DMS114 treated with DMSO at 0.1 percent for 48 hours (cell line): ENCODE results near the gene KDM8.

Source experiments
- DNase-seq: peaks from one replicate; lab custom pipeline; 2025; ENCODE audit not compliant: unreplicated experiment; lab: John Stamatoyannopoulos, UW

Gene KDM8

DNA sequence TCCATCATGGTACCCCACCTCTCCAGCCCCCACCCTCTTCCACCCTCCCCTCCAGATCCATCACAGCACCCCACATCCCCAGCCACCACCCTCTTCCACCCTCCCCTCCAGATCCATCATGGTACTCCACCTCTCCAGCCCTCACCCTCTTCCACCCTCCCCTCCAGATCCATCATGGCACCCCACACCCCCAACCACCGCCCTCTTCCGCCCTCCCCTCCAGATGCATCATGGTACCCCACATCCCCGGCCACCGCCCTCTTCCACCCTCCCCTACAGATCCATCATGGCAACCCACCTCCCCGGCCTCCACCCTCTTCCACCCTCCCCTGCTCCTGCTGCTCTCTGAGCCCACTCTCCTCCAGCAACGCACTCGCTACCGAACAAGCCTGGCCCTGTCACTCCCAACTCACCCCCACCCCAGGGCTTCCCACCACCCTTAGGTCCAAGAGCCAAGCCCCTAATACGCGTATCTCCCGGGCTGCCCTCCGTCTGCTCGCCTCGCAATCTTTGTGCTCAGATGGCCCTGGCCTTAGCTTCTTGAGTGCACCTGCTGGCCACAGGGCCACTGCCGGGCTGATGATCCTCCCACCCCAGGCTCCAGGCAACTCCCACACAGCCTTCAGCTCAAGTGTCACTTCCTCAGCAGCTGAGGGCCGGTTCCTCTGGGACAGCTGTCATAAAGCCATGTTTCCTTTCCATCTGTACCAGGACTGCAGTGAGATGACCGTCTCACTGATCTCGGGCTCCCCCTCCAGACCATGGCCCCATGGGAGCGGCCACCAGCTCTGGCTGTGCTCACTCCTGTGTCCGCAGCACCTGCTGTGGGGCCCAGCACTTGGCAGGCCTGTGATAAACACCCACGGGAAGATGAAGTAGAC, 25.5 kb downstream of the KDM8 start:
- no peak for DNase-seq

DNA sequence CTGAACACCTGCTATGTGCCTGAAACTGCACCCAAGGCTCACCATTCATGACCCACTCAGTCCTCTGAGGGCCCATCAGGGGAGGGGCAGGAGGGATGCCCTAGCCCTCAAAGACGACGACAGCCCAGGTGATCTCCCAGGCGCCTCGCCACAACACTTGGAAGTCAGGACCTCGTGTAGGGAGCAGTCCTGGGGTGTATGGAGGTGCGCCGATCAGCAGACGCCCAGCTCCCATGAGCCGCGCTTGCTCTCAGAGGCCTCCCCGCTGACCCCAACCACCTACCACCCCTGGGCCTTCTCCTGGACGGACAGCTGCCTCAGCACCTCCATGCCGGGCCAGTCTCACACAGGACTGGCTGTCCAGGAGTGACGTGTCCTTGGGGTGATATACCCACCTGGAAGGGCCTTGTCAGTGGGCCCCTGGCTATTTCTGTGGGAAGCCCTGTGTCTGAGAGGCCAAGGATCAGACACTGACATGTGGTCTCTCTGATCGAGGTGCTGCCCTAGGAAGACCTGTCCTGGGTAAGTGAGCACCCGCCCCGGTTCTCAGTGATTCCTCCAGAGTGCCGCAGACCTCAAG, 26.7 kb downstream of the KDM8 start:
- no peak for DNase-seq

DNA sequence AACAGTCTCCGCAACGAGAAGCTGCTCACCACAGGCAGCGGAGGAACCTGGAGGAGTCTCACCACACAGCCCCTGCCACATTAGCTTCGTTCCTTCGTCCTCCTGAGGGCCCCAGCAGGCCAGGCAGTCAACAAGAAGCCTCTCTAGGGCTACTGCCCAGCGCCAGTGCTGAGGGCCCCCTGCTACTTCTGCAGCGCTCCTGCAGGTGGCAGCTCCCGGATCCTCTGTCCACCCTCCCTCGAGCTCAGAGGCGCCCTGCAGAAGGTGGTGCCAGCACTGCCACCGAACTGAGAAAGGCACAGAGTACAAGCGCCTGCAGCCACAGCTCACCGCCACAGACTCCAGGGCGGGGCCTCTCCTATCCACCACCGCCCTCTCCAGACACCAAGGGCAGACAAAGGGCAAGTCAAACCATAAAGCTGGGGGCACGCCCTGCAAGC, 27.3 kb downstream of the KDM8 start:
- DNase-seq: no peak

DNA sequence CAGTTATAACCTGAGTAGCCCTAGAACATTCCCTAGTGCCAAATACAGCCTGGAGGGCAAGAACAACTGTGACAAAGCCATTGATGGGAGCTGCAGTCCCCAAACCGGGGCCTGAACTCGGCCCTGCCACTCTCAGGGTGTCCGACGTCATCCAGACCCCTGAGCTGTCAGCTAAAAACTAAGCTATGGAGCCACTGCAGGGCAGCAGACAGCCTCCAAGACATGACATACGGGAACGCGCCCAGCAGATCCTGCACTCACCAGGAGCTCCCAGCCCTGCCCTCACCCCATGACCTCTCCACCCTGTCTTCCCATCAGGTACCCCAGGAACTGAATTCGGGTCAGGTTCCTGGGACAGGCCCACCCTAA, 28.4 kb downstream of the KDM8 start:
- DNase-seq: no peak

DNA sequence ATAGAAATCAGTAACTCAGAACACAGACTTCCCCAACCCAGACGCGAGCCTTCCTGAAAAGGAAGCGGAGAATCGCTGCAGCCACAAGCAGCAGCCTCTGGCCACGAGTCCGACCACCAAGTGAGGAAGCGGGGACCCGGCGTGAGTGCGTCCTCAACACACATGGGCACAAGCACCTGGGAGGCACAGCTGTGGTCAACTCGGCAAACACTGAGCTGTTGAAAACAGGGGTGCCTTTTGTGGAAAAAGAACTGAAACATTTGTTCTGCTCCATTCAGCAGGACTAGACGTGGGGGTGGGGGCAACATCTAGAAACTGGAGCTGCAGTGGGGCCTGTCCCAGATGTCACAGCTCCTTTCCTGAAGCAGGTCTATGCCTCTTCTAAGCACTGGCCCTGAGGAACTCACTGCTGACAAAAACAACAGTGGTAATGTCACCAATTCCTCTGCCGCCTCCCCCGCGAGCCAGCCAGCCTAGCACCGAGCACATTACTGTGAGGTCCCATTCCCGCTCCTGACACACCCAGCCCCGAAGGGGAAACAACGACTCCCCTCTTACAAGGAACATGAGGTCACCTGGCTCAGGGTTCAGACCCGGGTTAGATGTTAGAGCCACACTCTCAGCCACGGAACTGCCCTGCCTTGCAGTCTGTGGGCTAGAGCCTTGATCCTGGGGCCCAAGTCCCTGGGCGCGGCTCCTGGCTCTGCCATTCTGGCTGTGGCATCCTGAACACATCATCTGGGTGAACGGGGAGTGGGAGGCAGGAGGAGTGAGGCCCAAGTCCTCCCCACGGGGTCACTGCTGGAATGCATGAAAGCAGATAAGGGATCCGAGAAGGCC, 29.0 kb downstream of the KDM8 start:
- no peak for DNase-seq

DNA sequence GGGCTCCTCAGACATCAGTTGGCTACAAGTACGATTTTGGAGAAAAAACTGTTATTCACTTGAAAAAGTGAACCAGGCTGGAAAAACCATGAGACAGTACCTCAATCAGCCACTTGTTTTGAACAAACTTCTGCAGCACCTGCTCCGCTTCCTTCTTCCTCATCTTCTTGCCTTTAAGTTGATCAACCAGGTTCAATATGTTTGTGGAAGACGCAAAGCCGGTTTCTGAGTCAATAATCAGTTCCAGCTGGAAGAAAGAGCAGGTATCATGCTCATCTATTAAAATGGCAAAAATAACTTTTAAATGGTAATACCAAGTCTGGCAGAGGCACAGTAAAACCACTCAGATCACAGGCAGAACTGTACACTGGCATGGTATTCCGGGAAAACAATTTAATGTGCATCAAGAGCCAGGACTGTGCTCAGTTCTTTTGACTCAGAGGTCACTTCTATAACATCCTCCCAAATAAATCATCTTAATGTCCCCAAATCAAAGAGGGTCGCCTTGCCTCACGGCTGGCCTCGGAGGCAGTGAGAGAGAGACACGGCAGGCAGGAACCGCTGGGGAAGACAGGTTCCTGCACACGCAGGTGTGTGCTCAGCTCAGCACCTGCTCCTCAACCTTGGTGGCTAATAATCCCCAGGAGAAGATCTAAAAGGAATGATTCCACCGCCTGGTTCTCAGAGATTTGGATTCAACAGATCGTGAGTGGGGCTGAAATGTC, 29.7 kb downstream of the KDM8 start:
- DNase-seq: no peak

DNA sequence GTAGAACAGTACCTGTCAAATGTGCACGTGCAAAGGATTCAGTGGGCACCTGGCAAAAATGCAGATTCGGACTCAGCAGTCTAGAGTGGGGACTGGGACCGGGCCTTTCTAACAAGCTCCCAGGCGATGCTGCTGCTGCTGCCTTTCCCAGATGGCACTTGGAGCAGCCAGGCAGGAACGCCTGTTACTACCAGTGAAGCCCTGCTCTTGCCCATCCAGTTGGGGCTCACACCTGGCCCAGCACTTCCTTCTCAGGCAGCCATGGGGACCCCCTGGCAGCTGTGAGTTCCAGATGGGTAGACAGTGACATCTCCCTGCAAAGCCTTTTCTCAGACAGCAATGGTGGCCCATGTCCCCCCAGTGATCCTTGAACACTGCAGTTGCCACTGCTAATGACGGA, 30.4 kb downstream of the KDM8 start:
- no peak for DNase-seq

DNA sequence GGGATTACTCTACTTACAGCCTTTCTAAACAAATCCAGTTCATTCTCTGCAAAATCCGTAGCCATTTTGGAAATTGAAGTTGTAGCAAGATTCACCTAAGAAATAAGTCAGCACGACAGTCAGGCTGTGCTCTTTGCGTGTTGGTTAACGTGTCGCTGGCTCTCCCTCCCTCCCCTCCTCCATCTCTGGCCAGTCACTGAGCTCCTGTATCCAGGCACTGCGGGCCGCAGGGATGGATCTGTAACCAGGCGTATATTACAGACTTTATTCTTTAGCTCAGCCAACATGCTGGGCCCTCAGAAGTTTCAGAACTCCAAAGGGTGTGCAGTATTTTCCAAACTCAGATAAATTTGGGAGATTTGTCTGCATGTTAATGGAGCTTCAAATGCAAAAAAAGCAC, 30.8 kb downstream of the KDM8 start:
- no peak for DNase-seq

DNA sequence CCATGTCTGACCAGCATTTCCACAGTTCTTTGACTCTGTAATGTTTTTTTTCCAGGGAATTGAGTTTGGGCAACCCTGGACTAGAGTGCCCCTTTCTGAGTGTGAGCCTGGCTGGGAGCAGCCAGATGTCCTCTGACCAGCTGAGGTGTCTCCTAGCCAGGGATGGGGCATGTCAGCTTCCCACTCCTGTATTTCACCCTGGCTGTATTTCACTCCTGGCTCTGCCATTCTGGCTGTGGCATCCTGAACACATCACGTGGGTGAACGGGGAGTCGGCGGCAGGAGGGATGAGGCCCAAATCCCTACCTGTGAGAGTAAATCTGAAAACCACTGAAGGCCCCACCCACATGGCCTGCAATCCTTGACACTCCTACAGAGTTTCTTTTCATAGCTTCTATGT, 31.3 kb downstream of the KDM8 start:
- DNase-seq: no peak

DNA sequence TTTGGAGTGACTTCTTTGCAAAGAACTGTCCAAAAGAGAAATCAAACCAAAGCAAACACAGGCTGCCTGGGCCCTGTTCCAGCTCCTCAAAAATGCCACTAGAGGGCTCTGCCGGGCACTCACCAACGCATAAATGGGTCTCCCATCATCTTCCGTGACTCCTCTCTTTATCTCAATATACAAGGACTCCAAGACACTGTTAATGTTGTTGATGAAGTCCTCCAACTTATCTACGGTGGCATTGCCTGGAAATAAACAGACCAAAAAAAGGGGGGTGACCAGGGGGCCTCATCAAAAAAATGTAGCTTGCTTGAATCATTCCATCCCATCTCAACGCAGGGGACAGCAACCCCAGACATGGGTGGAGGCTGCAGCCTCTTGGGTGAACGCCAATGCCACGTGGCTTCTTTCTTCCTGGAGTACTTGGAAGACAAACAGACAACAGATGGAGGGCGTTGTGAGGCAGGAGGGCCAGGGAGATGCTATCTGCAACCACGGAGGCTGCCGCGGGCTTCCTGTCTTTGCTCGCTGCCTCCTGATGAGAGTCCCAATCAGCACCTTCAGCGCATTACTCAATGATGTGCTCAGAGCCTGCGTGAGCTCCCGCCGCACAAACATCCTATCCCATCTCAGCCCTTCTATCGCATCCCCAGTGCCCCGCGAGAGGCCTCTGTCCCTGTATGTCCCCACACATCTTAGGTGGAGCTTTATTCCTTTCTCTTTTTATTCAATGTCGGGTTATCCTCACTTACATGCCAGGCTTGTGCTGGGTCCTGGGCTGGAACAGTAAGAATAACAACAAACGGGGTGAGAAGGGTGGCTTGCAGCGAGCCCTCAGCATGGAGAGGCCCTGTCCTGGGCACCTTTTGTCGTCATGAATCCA, 32.0 kb downstream of the KDM8 start:
- peak; percentile 31 for DNase-seq

DNA sequence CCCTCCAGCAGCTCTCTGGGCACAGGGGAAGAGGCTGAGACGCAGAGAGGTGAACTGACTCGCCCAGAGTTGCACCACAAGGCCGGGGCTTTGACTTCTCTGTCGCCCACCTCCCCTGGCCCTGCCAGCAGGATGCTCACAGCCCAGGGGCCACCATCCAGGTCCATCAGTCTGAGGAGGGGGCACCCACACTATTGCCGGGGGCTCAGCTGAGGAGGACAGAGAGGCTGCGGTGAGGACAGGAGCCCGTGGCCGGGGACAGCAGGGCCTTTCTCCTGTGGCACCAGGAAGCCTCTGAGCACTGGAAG, 32.6 kb downstream of the KDM8 start:
- no peak for DNase-seq

DNA sequence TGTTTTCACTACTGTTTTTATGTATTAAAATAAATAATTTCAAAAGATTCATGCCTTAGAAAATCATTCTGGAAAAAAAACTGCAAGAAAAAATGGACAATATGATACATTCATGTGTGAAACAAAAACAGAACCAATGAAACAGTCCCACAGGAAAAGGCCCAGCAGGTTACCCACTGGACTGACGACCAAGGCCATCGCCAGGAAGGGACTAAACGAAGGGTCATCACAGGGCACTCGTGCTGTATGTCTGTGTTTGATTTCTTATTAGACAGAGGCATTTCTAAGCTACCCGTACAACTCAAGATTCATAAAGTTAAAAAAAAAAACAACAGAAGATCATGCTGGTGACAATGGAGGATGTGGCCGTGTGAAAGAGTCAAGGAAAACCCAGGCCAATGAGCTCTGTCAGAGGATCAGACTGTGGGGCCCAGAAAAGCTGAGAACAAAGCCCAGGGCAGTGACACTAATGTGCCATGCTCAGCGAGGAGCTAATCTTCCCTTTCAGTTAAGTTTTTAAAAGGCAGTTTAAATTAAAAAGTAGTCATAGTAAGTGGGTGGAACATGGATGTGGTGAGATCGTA, 33.4 kb downstream of the KDM8 start:
- DNase-seq: no peak

DNA sequence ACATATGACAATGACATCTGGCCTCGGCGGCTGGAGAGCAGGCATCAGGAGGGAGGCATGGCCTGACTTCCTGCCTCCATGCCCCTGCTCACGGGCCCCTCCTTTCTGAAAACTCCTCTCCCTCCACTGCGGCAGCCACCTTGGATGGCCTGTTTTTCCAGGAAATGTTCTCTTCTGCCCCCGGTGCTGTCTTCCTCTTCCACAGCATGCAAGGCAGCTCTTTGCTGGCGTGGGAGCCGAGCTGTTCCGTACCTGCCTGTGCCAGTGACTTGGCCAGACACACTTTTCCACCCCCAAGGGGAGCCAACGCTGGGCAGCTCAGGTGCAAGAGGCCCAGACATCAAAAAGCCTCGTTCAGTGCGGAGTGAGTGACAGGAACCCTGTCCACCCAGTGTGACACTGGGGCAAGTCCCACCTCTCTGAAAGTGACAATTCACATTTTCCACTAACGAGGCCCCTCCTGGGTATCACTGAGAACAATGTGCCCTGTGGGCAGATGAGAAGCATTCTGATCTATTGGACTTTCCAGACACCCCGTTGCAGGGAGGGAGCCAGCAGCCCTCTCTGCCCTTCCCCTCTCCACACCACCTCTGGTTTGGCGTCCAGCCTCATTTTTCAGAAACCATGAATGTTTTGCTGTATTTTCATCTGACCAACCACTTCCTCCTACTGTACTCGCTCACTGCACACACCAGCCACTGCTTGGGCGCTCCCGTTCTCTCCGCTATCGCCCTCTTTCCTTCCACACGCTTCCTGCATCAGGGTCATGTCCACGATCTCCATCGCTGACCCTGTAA, 34.1 kb downstream of the KDM8 start:
- DNase-seq: no peak

DNA sequence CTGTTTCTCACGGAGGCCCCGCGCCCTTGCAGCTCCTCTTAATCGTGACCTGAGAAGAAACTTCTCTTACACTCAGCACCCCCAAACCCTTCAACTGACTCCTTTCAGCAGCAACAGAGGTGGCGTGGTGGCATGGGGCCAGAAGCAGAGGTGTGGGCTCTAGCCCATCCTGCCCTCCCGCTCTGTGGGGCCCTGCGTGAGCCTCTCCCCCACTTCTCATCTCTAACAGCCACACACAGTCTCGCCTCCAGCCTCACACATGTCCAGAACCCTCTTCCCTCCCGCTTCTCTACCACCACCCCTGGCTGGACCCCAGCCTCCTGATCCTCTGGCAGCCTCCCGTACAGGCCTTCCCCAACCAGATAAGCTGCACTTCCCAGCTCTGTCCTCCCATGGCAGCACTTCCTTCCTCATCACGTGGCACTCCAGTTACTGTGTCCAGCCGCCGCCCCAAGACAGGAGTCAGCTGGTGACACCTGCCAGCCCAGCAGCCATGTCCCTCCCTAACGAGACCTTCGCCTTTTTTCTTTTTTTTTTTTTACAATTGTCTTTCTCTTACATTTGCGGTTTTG, 34.8 kb downstream of the KDM8 start:
- DNase-seq: no peak

DNA sequence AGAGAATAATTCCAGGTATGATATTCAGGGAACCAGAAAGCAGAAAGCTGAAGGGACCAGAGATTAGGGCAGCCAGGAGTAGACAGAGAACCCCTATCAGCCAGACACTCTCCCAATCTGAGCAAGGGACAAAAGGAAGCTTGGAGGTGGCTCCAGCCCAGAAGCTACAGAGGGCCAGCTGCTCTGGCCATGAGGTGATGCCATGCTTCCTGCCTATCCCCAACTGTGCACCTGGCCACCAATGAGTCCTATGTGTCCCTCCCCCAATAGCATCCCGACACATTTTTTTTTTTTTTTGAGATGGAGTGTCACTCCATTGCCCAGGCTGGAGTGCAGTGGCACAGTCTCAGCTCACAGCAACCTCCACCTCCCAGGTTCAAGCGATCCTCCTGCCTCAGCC, 35.3 kb downstream of the KDM8 start:
- no peak for DNase-seq

DNA sequence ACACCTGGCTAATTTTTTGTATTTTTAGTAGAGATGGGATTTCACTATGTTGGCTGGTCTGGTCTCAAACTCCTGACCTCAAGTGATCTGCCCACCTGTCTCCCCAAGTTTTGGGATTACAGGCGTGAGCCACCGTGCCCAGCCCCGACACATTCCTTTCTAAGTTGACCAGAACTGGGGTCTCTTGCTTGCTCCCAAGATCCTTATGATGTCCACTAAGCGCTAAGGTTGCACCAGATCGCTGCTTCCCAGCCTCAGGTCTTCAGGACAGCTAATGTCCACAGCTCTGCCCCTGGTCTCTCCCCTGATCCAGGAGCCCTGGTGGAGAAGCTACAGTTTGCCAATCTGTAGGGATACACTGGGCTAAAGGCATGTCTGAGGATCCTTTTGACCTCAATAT, 35.7 kb downstream of the KDM8 start:
- DNase-seq: no peak

DNA sequence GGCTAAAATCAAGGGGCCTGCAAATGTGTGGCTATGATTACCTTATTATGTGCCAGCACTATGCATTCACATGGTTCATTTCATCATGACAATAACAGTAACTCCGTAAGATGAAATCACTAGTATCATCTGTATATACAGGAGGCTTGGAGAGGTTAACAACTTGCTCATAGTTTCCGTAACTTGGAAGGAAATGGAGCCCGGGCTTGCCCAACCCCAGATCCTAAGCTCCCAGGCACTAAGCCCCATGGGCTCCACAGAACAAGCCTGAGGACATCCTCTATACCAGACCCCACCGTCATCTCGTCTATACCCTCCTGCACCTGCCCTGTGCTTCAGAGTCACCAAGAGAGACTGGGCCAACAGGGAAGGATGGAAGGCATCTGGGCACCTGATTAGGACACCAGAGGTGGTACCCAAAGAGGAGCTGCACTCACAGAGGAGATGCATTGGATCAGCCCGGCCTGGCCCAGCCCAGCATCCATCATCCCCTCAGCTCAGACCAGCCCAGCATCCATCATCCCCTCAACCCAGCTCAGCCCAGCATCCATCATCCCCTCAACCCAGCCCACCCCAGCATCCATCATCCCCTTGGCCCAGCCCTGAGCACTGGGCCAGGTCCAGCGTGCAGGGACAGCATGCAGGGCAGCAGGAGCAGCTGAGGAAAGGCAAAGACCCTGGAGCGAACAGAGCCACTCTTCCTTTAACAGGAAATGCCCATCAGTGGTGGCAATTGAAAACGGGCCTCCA, 36.8 kb downstream of the KDM8 start:
- no peak for DNase-seq

DNA sequence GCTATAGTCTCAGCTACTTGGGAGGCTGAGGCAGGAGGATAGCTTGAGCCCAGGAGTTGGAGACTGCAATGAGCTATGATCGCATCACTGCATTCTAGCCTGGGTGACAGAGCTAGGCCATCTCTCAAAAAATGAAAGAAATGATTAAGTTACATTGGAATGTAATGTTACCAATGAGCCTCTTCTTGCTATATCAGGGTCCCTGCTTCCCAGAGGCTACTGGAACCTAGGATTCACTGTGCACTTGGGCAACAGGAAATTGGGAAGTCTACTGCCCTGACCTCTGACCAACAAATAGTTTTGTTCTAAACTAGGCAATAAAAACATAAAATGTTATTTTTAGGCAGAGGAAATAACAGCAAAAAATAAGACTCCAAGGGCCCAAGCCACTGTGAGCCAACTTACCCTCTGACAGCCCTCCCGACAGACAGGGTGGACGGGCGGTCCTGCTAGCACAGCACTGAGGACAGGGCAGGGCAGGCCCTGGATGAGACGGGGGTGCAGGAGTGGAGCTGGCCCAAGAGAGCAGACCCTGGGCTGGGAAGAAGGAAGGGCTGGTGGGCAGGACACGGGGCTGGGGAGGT, 37.7 kb downstream of the KDM8 start:
- no peak for DNase-seq
